CD4-positive, alpha-beta T cell treated with Interferon gamma for 1 hour (primary cell): ENCODE measurements around the gene RUNX3.
"Not testable (repeated sequence)": the region's sequence is repeated elsewhere in the genome, so short reads cannot be mapped to it uniquely, and the experiment has no call there.

Experiments used
- DNase-seq: peaks from one replicate; pipeline ENCODE4 v3.0.0-alpha.2; 2020

The RUNX3 gene

DNA sequence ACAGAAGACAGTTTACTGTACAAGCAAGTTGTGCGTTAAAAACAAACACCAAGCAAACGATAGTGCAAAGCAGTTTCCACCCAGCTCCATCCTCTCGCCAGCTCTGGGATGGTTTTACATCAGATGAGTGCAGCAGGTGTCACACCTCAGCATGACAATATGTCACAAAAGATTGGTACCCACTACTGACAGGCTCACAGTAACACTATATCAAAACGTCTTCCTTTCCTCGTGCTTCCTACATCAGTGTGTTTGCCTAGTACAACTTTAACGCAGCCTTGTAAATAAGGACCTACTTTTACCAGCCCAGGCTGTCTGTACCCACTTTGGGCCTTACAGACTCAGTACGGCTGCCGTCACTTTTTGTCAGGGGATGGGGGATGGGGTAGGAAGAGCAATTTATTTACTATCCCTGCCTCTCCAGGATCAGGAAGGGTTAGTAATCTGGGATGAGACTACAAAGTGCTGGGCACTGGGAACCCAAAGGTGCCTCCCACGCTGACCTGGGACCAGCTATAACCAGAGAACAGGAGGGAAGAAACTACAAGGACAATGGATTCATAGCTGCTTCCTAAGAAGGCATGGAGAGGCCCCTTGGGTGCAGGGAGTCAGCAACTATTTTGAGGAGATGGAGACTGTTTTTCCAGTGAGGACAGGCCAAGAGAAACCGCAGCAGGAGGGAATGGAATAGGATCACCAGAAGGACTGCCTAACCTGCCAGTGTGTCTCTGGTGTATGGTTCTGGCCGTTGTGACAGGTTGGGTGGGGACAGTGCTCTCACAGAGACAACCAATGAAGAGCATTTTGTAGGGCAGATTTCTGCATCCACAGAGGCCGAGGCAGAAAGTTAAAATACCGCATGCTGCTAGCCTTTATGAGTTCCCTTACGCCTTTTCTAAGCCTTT, 30.2 kb downstream of the RUNX3 start:
- no peak for DNase-seq

DNA sequence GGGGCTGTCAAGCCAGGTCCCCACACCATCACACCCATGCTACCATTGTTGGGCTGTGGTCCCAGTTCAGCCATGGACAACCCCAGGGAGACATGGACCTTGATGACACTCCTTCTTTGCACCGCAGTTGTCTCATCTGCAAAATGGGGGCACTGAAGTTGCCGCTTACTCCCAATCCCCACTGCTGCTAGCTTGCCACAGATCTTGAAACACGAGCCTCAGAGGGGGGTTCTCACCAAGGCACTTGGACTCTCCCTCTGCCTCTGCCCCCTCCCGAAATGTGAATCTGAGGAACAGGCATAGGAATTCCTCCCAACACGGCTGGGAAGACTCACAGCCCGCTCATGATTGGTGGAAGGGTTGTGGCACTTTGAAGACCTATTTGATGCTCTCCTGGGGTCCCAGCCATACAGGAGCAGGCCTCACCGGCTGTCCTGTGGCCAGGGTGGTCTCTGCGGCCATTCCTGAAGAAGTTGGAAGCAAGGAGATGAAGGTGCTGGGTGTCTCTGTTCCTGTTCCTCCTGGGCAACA, 31.1 kb downstream of the RUNX3 start:
- DNase-seq: no peak

DNA sequence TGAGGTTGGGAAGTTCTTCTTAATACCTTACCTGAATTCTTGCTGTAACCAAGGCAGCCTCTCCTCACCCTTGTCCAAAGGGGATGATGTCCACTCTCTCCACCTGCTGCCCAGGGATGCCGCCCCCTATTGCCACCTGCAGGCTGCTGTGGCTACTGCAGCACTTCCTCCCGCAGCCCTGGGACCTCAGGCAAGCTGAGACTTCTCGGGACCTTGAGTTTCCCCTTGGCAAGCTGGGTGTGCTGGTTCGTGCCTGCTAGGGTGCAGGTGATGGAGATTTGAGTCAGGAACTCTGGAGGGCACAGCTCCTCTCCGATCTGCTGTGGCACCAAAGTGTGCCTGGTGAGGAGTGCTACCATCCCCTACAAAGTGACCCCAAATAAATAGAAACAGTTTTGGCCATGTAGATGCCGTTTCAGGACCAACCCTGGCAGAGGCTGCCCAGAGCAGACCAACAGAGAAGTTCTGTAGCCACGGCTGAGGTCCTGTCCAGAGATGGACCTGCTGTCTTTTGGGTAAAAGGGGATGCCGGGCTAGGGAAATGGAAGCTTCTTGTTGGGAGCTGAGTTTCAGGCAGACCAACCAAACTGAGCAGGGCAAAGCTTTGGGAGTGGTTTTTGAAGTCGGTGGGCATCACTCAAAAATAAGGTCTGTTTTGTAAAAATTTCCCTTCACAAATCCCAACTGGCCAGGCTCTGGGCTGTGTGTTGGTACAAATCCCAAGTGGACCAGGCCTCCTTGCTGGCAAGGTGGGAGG, 31.7 kb downstream of the RUNX3 start:
- peak; percentile 42 for DNase-seq

DNA sequence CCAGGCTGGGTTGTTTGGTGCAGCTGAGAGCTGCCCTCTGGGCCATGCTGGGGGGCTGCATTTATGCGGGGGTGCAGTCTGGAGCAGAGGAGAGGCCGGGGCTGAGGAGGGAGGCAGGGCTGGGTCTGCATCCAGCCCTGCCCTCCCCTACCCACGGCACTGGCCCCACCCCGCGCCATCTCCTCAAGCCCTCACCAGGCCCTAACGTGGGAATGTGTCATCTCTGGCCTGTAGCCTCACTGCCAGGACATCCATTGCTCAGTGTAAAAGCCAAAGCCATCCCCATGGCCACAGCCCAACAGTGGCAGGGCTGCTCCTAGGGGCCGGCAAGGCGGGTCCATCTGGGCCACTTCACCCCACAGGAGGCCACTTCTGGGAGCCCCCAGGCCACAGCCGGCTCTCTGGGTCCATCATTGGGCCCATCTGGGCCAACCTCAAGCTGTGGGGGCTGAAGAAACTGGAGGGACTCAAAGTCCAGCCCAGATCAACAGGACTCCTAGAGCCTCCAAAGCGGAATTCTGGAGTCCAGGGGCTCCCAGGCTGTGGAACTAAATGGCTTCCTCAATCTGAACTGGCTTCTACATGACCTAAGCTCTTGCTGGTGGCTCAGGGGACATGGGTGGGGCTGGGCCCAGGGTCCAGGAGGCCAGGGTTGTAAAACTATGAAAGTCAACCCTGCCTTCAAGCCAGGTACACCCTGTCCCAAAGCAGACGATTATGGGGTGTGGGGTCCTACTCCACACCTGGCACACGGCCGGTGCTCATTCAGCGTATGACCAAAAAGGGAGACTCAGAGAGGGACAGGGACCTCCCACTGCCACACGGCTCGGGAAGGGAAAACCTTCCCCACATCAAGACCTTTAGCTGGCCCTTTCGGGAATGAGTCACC, 32.6 kb downstream of the RUNX3 start:
- DNase-seq: no peak

DNA sequence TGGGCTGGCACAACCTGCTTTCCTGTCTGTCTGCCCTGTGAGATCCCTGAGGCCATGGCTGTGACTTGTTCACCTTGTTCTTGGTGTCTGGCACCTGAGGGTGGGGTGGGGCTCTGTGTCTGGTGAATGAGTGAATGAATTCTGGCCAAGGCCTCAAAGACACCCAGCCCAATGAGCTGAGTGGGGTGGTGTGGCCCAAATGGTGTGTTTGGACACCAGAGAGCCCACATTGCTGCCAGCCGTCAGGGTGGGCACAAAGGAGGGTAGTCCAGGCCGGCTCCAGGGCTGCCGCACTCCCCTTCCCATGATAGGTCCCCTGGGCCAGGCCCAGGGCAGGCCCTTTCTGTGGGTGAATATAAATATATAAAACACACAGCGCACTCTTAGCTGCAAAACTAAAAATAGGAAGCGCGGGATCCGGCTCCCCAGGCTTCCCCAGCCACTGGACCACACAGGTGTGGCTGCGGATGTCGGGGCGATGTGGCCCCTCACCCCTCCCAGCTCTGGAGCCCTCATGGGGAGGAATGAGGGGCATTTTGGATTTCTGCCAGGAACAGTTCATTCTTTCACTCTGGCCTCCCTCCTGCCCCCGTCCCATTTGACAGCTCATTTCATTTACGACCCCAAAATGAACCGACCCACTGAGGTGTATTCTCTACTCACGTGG, 33.3 kb downstream of the RUNX3 start:
- DNase-seq: no peak

DNA sequence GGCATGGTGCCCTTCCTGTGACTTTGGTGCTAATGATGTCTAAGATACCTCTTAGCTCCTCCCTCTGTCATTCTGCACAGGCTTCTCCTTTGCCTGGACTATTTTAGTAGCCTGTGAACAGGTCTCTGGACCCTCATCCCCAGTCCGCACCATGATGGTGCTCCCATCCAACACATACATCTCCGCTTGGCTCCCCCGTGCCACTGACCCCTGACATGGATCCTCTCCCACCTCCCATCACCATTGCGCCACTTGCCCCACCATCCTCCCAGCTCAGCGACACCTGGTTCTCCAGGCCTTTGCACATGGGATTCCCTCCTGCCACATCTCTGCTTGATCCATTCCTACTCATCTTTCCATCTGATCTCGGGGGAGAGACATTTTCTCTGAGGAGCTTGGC, 33.9 kb downstream of the RUNX3 start:
- no peak for DNase-seq

DNA sequence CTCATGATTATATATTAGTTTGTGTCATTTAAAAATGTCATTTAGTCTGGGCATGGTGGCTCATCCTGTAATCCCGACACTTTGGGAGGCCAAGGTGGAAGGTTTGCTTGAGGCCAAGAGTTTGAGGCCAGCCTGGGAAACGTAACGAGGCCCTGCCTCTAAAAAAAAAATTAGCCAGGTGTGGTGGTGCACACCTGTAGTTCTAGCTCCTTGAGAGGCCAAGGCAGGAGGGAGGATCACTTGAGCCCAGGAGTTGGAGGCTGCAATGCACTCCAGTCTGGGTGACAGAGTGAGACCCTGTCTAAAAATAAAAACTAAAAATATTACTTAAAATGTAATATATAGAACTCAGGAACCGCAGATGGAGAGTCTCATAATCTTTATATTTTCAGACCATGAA, 34.6 kb downstream of the RUNX3 start:
- DNase-seq: no peak

DNA sequence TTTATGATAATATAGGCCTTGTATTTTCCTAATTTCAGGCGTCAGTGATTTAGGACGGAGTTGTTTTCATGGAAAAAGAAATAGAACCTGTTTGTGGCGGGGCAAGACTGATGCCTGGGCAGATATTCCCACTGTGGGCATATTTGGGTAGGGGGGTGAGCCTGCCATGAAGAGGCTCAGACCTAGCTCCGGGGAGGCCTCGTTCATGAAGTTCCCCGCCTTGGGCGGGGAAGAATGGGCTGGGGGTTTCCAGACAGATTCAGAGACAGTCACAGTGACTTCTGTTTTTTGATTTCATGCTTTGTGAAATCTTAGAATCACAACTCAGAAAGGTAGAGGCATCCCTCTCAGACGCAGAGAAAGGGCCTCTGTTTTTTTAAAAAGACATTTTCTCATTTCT, 36.1 kb downstream of the RUNX3 start:
- DNase-seq: no peak

DNA sequence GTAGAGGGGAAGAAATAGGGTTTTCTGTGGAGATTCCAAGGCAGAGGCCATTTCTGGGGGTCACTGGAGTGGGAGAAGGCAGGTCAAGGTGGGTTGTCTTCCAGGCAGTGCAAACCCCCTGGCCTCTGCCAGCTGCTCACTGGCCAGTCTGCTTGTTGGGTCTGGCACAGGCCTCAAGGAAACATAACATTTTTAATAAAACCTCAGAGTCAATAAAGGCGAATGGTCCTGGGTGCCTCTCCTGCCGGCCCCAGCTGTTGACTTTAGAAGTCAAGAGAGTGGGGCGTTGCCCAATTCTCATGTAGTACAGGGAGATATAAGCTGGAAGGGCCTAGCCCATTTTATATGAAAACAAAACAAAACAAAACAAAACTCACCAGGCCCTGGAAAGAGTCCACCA, 36.6 kb downstream of the RUNX3 start:
- DNase-seq: no peak

DNA sequence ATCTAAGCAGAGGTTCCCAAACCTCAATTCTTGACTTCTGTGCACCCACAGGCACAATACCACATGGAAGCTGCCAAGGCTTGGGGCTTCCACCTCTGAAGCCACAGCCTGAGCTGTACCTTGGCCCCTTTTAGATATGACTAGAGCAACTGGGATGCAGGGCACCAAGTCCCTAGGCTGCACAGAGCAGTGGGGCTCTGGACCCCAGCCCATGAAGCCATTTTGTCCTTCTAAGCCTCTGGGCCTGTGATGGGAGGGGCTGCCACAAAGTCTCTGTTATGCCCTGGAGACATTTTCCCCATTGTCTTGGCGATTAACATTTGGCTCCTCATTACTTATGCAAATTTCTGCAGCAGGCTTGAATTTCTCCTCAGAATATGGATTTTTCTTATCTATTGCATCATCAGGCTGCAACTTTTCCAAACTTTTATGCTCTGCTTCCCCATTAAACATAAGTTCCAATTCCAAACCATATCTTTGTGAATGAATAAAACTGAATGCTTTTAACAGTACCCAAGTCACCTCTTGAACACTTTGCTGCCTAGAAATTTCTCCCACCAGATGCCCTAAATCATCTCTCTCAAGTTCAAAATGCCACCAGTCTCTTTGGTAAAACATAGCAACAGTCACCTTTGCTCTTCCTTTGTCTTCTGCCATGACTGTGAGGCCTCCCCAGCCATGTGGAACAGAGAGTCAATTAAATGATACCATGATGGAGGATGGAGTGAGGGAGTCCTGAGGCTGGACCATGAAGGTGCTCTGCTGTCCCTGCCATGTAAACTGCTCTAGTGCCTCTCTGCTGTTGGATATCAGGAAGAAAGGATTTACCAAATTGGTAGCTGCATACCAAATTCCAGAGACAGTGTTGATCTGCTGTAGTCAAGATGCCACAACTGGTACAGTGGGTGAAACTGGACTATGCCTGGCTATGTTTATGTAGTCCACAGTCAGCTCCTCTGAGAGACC, 37.6 kb downstream of the RUNX3 start:
- no peak for DNase-seq

DNA sequence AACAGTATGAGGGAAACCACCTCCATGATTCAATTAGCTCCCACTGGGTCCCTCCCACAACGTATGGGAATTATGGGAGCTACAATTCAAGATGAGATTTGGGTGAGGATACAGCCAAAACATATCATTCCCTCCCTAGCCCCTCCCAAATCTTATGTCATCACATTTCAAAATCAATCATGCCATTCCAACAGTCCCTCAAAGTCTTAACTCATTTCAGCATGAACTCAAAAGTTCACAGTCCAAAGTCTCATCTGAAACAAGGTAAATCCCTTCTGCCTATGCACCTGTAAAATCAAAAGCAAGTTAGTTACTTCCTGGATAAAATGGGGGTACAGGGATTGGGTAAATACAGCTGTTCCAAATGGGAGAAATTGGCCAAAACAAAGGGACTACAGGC, 38.7 kb downstream of the RUNX3 start:
- DNase-seq: not testable (repeated sequence)

DNA sequence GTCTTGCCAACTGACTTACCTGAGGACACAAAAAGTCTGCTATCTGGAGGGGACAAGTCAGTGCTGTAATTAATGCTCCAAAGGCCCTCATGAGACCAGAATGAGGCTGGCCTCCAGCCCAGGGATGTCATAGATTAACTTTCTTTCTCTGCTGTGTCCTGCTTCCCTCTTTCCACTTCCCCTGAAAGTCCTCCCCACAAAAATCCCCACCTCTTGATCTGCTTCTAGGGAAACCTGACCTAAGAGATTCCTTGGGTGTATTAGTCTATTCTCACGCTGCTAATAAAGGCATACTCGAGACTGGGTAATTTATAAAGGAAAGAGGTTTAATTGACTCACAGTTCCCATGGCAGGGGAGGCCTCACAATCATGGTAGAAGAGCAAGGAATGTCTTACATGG, 39.2 kb downstream of the RUNX3 start:
- no peak for DNase-seq

DNA sequence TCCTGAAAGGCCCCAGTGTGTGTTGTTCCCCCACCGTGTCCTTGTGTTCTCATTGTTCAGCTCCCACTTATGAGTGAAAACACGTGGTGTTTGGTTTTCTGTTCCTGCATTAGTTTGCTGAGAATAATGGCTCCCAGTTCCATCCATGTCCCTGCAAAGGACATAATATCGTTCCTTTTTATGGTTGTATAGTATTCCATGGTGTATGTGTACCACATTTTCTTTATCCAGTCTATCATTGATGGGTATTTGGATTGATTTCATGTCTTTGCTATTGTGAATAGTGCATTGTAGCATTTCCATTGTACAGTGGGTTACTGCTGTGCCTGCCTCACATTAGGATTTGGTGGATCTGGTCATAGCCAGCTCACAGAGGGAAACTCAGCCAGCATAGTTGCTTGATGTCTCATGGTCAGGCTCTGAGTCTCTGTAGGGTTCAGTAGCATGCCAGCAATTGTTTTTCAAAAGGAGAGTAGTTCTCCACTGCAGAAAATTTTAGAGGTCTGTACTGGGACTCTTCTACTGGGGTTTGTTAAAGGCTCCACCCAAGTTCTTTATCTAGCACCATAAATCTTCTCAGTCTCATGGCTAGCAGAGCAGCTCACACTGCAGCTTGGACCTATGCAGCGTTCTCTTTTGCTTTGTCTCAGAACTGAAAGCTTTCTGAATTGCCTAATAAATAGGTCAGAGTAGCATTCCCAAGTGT, 41.0 kb downstream of the RUNX3 start:
- DNase-seq: no peak

DNA sequence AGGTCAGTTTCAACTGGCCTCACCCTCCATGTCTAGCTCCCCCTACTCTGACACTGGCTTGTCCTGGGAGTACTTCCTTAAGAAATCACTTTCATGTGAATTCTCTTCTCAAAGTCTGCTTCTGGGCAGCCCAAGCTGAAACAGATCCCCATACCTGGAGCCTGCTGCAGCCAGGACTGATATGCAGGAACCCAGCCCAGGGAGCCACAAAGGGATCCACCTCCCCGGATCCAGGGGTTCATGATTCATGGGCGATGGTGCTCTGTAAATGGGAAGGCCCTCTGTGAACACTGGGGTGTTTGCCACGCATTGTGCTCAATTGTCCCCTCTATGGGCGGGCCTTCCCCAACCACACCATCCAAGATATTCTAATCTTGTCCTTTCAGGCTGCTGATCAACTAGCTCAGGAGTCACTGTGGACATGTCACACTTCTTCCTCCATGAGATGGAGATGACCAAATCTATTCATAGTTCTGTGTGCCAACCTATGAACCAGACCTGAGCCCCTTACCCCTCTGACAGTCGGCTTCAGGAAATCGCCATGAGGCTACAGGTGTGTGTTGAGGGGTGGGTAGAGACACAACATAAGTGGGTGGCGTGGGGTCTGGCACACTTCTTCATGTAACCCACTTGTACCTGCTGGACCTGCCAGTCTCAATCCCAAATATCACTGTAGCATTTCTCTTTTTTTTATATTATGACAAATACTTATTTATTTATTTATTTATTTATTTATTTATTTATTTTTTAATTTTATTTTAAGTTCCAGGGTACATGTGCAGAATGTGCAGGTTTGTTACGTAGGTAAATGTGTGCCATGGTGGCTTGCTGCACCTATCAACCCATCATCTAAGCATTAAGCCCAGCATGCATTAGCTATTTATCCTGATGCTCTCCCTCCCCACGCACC, 41.8 kb downstream of the RUNX3 start:
- no peak for DNase-seq

DNA sequence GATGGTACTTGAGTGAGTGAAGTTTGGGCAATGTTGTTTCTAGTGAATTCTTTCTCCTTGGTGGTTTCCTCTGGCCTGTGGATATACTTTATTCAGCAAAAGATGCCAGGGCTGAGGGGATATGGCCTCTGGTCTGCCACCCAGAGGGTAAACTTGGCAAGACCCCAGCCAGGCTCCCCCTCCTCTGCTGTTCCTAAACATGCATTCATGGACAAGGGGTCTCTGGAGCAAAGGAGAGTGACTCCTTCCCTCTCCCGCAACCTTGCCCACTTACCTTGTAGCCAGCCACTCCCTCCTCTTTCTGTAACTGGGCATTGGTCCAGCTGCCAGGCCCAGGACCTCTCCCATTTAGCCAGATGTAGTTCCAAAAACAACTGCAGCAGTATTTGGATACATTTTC, 43.8 kb downstream of the RUNX3 start:
- DNase-seq: no peak

DNA sequence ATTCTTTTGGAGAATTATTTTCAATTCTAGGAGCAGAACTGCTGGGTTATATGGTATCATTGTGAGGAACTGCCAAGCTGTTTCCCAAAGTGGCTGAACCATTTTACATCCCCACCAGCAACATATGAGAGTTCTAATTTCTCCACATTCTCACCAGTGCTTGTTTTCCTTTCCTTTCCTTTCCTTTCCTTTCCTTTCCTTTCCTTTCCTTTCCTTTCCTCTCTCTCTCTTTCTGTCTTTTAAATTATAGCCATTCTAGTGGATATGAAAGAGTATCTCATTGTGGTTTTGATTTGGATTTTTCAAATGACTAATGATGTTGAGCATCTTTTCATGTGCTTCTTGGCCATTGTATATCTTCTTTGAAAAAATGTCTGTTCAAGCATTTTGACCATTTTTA, 45.3 kb downstream of the RUNX3 start:
- no peak for DNase-seq

DNA sequence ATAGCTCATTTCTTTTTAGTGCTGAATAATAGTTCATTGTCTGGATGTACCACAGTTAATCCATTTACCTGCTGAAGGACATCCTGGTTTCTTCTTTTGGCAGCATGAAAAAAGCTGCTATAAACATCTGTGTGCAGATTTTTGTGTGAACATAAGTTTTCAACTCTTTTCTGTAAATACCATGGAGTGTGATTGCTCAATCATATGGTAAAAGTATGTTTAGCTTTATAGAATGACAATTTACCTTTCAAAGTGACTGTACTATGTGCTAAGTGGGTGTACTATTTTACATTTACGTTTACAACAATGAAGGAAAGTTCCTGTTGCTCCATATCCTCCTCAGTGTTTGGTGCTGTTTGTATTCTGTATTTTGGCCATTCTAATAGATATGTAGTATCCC, 49.0 kb downstream of the RUNX3 start:
- no peak for DNase-seq

DNA sequence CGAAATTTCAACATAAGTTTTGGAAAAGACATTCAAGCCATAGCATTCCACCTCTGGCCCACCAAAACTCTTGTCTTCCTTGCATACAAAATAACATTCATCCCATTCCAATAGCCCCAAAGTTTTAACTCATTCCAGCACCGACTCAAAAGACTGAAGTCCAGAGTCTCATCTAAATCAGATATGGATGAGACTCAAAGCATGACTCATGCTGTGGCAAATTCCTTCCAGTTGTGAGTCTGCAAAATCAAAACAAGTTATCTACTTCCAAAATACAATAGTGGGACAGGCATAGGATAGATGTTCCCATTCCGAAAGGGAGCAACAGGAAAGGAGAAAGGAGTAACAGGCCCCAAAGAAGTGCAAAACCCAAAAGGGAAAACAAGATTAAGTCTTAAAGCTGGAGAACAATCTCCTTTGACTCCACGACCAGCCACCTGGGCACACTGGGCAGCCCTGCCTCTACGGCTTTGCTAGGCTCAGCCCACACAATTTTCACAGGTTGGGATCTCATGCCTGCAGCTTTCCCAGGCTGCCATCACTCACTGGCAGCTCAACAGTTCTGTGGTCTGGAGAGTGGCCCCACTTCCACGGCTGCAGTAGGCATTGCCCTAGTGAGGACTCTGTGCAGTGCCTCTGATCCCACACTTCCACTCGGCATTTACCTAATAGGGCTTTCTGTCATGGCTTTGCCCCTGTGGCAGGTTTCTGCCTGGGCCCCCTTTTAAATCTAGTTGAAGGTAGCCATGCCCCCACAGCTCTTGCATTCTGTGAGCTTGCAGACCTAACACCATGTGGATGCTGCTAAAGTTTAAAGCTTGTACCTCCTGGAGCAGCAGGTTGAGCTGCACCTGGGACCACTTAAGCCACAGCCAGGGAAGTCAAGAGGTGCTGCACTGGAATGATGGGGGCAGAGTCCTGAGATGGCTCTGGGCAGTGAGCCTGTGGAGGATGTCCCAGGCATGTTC, 51.0 kb downstream of the RUNX3 start:
- DNase-seq: no peak
